Skeletal muscle tissue (tissue), 4 donors: ENCODE measurements around the gene DNAH17. TPM values are rescaled to one million over a fixed set of nuclear protein-coding genes. Genes with fewer than 3 reads are reported as not detected.

Source experiments
- H3K27ac ChIP-seq: one replicate; pipeline ENCODE4 v1.7.0; 2013; ENCODE audit warnings: mild to moderate bottlenecking, low read depth, low read length, inconsistent platforms
- H3K27me3 ChIP-seq, 3 donors: one replicate each; pipeline ENCODE4 v1.7.0; 2013; ENCODE audit warnings: low read length in 3 of 3; ENCODE audit not compliant: control insufficient read depth in 3 of 3, insufficient read depth in 3 of 3
- H3K36me3 ChIP-seq, 3 donors: one replicate each; pipeline ENCODE4 v1.7.0; 2013; ENCODE audit warnings: low read length in 3 of 3; ENCODE audit not compliant: control insufficient read depth in 3 of 3, insufficient read depth in 3 of 3
- H3K4me1 ChIP-seq, 3 donors: one replicate each; pipeline ENCODE4 v1.7.0; 2013; ENCODE audit warnings: low read length in 3 of 3, mild to moderate bottlenecking in 3 of 3; ENCODE audit not compliant: control insufficient read depth in 3 of 3, insufficient read depth in 3 of 3
- H3K4me3 ChIP-seq, 3 donors: one replicate each; pipeline ENCODE4 v1.7.0; 2013; ENCODE audit warnings: low read length in 3 of 3
- H3K9ac ChIP-seq, 3 donors: one replicate each; pipeline ENCODE4 v1.7.0; 2013; ENCODE audit warnings: low read length in 3 of 3, mild to moderate bottlenecking in 3 of 3, moderate library complexity in 2 of 3, low read depth in 1 of 3
- H3K9me3 ChIP-seq, 3 donors: one replicate each; pipeline ENCODE4 v1.7.0; 2013; ENCODE audit warnings: low read length in 3 of 3; ENCODE audit not compliant: control insufficient read depth in 3 of 3
- total RNA-seq: library from RNA; depleted of rRNA; stranded (reverse); fragments of >200 nt; gene quantifications from one replicate; pipeline ENCODE4 v1.2.3, GENCODE V29; 2014
- donor health status: Osteomylitis.

The DNAH17 gene
- total RNA-seq, 1 donor from 2014 or later, result under 0.01 TPM

DNA sequence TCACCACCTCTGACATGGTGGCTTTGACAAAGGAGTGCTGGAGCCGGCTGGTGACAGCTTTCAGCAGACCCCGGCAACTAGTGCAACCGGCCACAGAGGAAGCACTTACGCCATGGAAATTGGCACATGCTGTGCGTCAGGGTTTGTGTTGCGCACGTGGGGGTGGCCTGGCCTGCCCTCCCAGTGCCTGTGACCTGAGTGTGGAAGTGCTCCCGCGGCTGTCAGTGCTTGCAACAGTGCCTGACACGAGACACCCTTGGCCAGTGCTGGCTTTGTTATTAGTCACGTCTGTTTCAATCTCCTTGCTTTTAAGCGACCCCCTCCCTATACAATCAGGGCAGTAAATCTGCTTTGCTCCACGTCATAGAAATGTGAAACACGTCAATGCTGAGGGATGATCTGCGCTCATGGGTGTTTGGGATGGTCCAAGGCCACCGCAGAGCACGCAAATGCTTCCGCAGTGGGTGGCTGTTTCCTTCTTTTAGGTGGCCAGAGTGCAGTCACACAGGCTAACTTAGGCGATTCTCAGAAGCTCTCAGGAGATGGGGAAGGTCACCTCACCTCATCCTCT is 134.5 kb downstream of the DNAH17 start:
- Histone ChIP-seq H3K9me3 (no peaks in the 10 kb centered on the region), H3K4me3 (peak overlapping the region in 1 of 3 donors; percentile 36), H3K9ac (peak overlapping the region in 1 of 3 donors; percentile 69), H3K27me3 (peaks cover 0 to 4% (median 2%) of the 10 kb centered on the region in 3 donors), H3K4me1 (peaks cover 10 to 14% (median 14%) of the 10 kb centered on the region in 3 donors), H3K36me3 (no peaks in the 10 kb centered on the region), H3K27ac (no peak overlapping the region)

DNA sequence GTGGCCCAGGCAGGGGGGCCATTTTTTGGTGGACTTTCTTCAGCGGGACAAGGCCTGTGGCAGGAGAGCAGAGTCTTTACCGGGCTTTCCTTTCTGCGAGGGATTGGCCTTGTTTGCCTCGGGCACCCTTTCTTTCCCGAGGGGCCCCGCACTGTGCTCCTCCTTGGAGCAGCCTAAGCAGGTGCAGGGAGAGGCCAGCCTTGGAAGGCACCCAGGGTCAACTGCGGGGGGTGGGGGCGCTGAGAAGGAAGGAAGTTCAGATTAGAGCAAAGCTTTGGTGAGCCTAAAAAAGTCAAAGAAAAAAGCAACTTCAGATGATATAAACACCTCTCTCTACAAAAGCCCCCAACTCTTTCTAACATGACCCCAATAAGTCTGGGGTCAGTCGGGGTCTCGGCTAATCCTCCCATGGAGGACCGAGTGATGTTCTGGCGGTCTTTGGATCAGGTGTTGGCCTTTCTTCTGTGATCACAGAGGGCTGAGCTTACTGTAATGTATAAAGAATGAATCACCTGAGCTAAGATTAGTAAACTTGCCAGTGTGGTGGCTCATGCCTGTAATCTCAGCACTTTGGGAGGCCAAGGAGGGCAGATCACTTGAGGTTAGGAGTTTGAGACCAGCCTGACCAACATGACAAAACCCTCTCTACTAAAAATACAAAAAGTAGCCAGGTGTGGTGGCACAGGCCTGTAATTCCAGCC is 135.8 kb downstream of the DNAH17 start:
- no peaks in the 10 kb centered on the region for H3K9me3 ChIP-seq
- H3K36me3 ChIP-seq, result no peaks in the 10 kb centered on the region
- no peak overlapping the region for H3K4me3 ChIP-seq
- peaks cover 0 to 16% (median 2%) of the 10 kb centered on the region in 3 donors for H3K27me3 ChIP-seq
- H3K4me1 ChIP-seq, result peaks cover 10 to 14% (median 14%) of the 10 kb centered on the region in 3 donors
- H3K27ac ChIP-seq, result no peak overlapping the region
- H3K9ac ChIP-seq, result no peak overlapping the region

DNA sequence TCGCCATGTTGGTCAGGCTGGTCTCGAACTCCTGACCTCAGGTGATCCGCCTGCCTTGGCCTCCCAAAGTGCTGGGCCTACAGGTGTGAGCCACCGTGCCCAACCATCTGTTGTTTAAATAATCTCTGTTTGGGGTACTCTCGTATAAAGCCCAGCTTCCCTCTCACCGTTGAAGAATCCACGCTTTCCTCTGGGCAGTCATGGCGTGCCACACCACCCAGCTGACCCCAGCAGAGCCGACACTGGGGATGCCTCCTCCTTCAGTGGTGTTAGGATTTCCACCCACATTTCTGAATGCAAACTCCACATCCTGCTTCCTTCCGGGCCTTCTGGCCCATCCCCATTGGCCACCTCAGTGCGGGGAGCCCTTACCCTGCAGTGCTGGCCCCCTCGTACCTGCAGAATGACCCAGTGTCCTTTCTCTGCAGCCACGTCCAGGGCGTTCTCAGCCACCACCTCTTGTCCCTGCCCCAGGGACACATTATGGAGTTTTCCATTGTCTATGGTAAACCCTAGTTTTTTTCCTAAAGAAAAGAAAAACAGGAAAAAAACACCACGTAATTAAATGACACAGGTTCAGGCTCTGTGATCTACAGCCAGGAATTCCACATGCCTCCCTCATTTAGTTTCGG is 138.4 kb downstream of the DNAH17 start:
- Histone ChIP-seq H3K4me3 (no peak overlapping the region), H3K27me3 (peaks cover 0 to 22% (median 4%) of the 10 kb centered on the region in 3 donors), H3K9ac (no peak overlapping the region), H3K9me3 (no peaks in the 10 kb centered on the region), H3K27ac (no peak overlapping the region), H3K4me1 (peaks cover 10 to 20% (median 18%) of the 10 kb centered on the region in 3 donors), H3K36me3 (no peaks in the 10 kb centered on the region)

DNA sequence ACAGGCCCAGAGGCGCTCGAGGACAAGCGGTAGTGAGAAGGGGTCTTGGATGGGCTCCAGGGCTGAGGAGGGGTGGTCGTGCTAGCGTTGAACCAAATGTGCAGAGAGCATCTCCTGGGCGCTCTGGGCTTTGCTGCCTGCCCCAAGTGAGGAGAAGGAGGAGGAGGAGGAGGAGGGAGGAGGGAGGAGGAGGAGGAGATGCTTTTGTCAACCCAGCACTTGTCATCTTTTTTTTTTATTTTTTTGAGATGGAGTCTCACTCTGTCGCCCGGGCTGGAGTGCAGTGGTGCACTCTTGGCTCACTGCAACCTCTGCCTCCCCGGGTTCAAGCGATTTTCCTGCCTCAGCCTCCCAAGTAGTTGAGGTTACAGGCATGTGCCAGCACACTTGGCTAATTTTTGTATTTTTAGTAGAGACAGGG is 138.9 kb downstream of the DNAH17 start:
- Histone ChIP-seq H3K27me3 (peaks cover 0 to 23% (median 7%) of the 10 kb centered on the region in 3 donors), H3K9me3 (no peaks in the 10 kb centered on the region), H3K36me3 (no peaks in the 10 kb centered on the region), H3K4me1 (peaks cover 9 to 19% (median 18%) of the 10 kb centered on the region in 3 donors), H3K9ac (no peak overlapping the region), H3K4me3 (no peak overlapping the region), H3K27ac (no peak overlapping the region)

DNA sequence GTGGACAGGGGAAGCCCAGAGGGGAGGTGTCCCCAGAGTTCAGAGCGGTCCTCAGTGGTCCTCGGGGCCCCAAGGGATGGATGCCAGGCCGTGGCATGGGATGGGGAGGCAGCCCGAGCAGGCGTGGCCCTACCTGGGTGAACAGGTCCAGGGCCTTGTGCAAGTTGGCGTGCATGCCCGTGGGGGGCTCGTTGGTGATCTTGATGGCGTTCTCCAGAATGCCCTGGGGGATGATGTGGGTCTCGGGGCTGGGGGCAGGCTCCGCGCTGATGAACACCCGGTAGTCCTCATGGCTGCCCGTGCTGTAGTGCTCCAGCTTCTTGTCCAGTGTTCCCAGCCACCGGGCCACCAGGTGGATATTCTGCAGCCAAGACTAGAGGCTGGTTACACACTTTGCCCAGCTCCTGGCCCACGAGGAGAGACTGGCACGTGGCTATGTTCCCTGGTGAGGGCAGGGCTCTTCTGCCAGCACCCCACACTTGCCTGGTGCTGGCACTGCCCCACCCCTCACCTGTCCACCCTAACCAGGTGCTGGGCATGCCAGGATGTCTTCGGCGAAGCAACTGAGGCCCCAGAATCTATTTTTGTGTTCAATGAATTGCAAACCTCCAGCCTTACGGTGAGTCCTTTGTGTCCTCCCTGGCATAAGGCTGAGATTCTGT is 139.6 kb downstream of the DNAH17 start:
- Histone ChIP-seq H3K27me3 (peaks cover 0 to 25% (median 10%) of the 10 kb centered on the region in 3 donors), H3K9ac (no peak overlapping the region), H3K4me3 (no peak overlapping the region), H3K27ac (no peak overlapping the region), H3K9me3 (no peaks in the 10 kb centered on the region), H3K36me3 (no peaks in the 10 kb centered on the region), H3K4me1 (peaks cover 3 to 13% (median 11%) of the 10 kb centered on the region in 3 donors)

DNA sequence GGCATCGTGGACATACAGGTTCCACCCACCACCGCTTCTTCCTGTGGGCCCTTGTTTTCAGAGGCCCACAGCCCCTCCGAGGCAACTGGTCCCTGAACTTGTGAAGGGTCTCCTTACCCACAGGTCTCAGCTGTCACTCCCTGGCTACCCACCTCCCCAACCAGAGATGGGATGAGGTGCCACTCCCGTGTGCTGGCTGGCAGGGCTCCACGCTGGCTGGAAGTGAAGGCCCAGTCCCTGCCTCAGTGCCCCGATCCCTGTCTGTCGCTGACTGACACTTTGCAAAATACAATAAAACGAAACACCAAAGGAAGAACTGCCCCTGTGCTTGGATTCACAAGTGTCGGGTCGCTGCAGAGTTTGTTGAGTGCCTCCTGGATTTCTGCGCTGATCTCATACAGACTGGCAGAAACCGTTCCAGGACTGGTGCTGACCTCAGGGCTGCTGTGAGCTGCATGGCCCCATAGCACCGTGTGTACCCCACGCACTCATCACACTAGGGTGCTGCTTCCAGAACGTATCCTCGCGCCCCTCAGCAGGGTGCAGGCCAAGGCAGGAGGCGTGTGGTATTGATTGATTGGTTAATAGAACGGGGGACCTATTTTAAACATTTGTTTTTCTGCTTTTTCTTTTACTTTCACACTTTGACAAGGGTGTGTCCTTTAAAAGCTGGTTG is 141.7 kb downstream of the DNAH17 start:
- no peaks in the 10 kb centered on the region for H3K9me3 ChIP-seq
- H3K36me3 ChIP-seq, result no peaks in the 10 kb centered on the region
- no peak overlapping the region for H3K4me3 ChIP-seq
- H3K27ac ChIP-seq, result no peak overlapping the region
- H3K27me3 ChIP-seq, result peaks cover 0 to 25% (median 10%) of the 10 kb centered on the region in 3 donors
- no peak overlapping the region for H3K9ac ChIP-seq
- peaks cover 0 to 8% (median 4%) of the 10 kb centered on the region in 3 donors for H3K4me1 ChIP-seq

DNA sequence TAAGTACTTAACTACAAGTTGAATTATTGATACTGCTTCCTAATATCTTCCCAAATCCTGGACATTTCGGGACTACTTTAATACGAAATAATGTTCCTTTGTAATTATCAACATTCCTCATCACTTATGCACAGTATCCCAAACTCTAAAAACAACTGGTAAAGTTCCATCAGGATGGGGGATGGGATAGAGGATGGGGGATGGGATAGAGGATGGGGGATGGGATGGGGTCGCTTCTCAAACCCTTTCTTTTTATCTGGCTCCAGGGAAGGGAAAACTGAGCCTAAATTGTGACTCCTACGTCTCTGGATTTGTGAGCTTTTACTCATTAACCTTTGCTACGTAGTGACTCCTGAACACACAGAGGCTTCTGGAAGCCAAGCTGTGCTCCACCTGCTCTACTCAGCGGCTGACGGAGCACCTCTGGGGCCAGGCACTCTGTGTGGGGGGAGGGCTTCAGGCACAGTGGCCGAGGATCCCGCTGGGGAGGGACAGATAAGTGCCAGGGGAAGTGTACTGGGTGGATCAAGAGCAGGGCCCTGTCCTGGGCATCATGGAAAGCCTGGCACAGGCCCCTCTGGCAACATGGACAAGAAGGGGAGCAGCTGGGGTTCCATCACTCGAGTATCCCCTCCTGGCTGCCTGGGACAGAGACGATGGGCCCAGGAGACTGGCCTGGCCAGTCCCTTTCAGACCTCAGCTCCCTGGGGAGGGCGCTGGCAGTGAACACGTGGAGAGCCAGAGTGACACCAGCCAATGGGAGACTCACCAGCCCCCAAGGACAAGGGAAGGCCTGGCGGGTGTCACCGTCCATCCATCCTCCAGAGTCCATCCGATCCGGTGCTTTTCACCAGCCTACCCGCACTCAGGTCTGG is 142.5 kb downstream of the DNAH17 start:
- H3K27ac ChIP-seq, result no peak overlapping the region
- no peak overlapping the region for H3K4me3 ChIP-seq
- peaks cover 1 to 4% (median 3%) of the 10 kb centered on the region in 3 donors for H3K36me3 ChIP-seq
- H3K27me3 ChIP-seq, result peaks cover 0 to 25% (median 10%) of the 10 kb centered on the region in 3 donors
- no peak overlapping the region for H3K9ac ChIP-seq
- H3K9me3 ChIP-seq, result no peaks in the 10 kb centered on the region
- peaks cover 0 to 8% (median 4%) of the 10 kb centered on the region in 3 donors for H3K4me1 ChIP-seq

DNA sequence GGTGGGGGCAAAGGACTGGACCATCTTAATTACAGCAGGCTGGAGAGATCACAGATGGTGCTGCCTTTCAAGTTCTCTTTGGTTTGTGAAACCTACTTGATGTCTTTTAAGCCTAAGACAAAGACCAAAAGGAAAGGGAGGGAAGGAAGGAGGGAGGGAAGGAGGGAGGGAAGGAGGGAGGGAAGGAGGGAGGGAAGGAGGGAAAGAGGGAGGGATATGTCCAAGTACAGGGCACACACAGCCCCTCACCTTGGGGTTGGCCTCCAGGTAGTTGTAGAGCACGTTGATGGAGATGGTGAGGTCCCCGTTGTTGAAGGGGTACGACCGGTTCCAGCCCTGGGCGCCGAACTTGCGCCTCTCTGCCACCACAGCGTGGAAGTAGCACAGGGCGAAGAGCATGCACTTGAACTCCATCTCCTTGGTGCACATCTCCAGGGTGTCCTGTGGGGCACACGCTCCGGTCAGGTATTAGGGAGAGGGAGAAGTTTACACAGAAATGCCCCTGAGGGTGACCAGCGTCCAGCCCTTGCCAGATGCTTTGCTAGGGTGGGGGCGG is 143.3 kb downstream of the DNAH17 start:
- Histone ChIP-seq H3K27ac (no peak overlapping the region), H3K9ac (no peak overlapping the region), H3K4me3 (no peak overlapping the region), H3K9me3 (no peaks in the 10 kb centered on the region), H3K36me3 (peaks cover 10 to 12% (median 12%) of the 10 kb centered on the region in 3 donors), H3K4me1 (peaks cover 0 to 8% (median 4%) of the 10 kb centered on the region in 3 donors), H3K27me3 (peaks cover 0 to 25% (median 10%) of the 10 kb centered on the region in 3 donors)
